Neural cell (in vitro differentiated cells): ENCODE data around the gene STK38L. TPM values are rescaled to one million over a fixed set of nuclear protein-coding genes. Genes with fewer than 3 reads are reported as not detected.

Experiments used
- H2AFZ ChIP-seq: fragments of 200-600, 300-800 bp; sonication (generic), shearing (Covaris generic); 2 replicates; pipeline ENCODE4 v1.6.0; 2014; ENCODE audit warnings: low read depth, mild to moderate bottlenecking, antibody characterized with exemption, low read length, moderate library complexity
- H3F3A ChIP-seq: fragments of 200-600 bp; shearing (Covaris generic); 2 replicates; pipeline ENCODE4 v1.6.1; 2016; ENCODE audit warnings: mild to moderate bottlenecking, moderate library complexity, mixed read lengths, antibody characterized with exemption, low read length; ENCODE audit not compliant: insufficient read depth, poor library complexity, severe bottlenecking
- H3K27ac ChIP-seq: fragments of 200-600, 300-800 bp; sonication (generic), shearing (Covaris generic); 2 replicates; pipeline ENCODE4 v1.5.1; 2014; ENCODE audit warnings: mild to moderate bottlenecking, low read length, moderate library complexity
- H3K27me3 ChIP-seq: fragments of 300-800, 200-600 bp; sonication (generic), shearing (Covaris generic); 2 replicates; pipeline ENCODE4 v1.6.0; 2014; ENCODE audit warnings: mild to moderate bottlenecking, low read depth, low read length, moderate library complexity; ENCODE audit not compliant: insufficient read depth
- H3K36me3 ChIP-seq: fragments of 300-800, 200-600 bp; sonication (generic), shearing (Covaris generic); 2 replicates; pipeline ENCODE4 v1.5.1; 2014; ENCODE audit warnings: mild to moderate bottlenecking, antibody characterized with exemption, low read length, moderate library complexity; ENCODE audit not compliant: insufficient read depth
- H3K4me2 ChIP-seq: fragments of 300-800, 200-600 bp; sonication (generic), shearing (Covaris generic); 2 replicates; pipeline ENCODE4 v1.6.0; 2014; ENCODE audit warnings: mild to moderate bottlenecking, low read length
- H3K4me3 ChIP-seq: fragments of 300-800, 200-600 bp; sonication (generic), shearing (Covaris generic); 2 replicates; pipeline ENCODE4 v1.5.1; 2014; ENCODE audit warnings: mild to moderate bottlenecking, low read length, moderate library complexity
- H3K79me2 ChIP-seq: fragments of 200-600 bp; shearing (Covaris generic); replicated peaks from 2 replicates; pipeline ENCODE4 v1.6.0; 2014; ENCODE audit warnings: mild to moderate bottlenecking, low read length, moderate library complexity; ENCODE audit not compliant: insufficient read depth
- H3K9ac ChIP-seq: fragments of 300-800, 200-600 bp; sonication (generic), shearing (Covaris generic); 2 replicates; pipeline ENCODE4 v1.6.1; 2016; ENCODE audit warnings: mild to moderate bottlenecking, low read length, mixed read lengths
- H3K9me2 ChIP-seq: fragments of 200-600 bp; shearing (Covaris generic); 2 replicates; pipeline ENCODE4 v1.6.1; 2016; ENCODE audit warnings: mild to moderate bottlenecking, low read length, mixed read lengths; ENCODE audit not compliant: insufficient read depth
- H3K9me3 ChIP-seq: fragments of 200-600, 300-800 bp; sonication (generic), shearing (Covaris generic); 2 replicates; pipeline ENCODE4 v1.6.1; 2016; ENCODE audit warnings: mild to moderate bottlenecking, mixed run types, low read length, moderate library complexity, mixed read lengths
- H4K20me1 ChIP-seq: fragments of 200-600 bp; shearing (Covaris generic); 2 replicates; pipeline ENCODE4 v1.6.1; 2016; ENCODE audit warnings: mild to moderate bottlenecking, mixed run types; ENCODE audit not compliant: insufficient read depth
- EP300 ChIP-seq: fragments of 450-650 bp; conservative IDR thresholded peaks from 2 replicates; pipeline ENCODE4 v1.6.1; 2014; ENCODE audit warnings: antibody characterized with exemption, mild to moderate bottlenecking, moderate library complexity; ENCODE audit not compliant: poor library complexity, severe bottlenecking
- EZH2 ChIP-seq: fragments of 200-600, 300-800 bp; shearing (Covaris generic), sonication (generic); IDR thresholded peaks from 2 replicates; pipeline ENCODE4 v1.6.1; 2014; ENCODE audit warnings: antibody characterized with exemption, low read length, borderline replicate concordance, mild to moderate bottlenecking; ENCODE audit not compliant: insufficient read depth, poor library complexity, severe bottlenecking
- MXI1 ChIP-seq: fragments of 450-650 bp; conservative IDR thresholded peaks from 2 replicates; pipeline ENCODE4 v1.6.1; 2014; ENCODE audit warnings: antibody characterized with exemption, mild to moderate bottlenecking; ENCODE audit not compliant: poor library complexity, severe bottlenecking
- POLR2AphosphoS5 ChIP-seq: IDR thresholded peaks from 2 replicates; pipeline ENCODE4 v1.6.1; 2012
- RAD21 ChIP-seq: fragments of 450-650 bp; conservative IDR thresholded peaks from 2 replicates; pipeline ENCODE4 v1.6.1; 2014; ENCODE audit warnings: antibody characterized with exemption, mild to moderate bottlenecking, moderate library complexity
- REST ChIP-seq: IDR thresholded peaks from 2 replicates; pipeline ENCODE4 v1.6.1; 2012; ENCODE audit warnings: borderline replicate concordance
- SMC3 ChIP-seq: fragments of 450-650 bp; conservative IDR thresholded peaks from 2 replicates; pipeline ENCODE4 v1.6.1; 2014; ENCODE audit warnings: antibody characterized with exemption, mild to moderate bottlenecking, moderate library complexity; ENCODE audit not compliant: poor library complexity
- TAF1 ChIP-seq: IDR thresholded peaks from 2 replicates; pipeline ENCODE4 v1.6.1; 2012; ENCODE audit warnings: low read depth
- polyA plus RNA-seq: library from polyadenylated mRNA; depleted of rRNA; stranded (reverse); fragments of >200 nt; gene quantifications from 2 replicates; pipeline ENCODE4 v1.2.3, GENCODE V29; 2014
- TF ChIP-seq, protein P1 (sequence below): fragments of 450-650 bp; IDR thresholded peaks from 2 replicates; pipeline ENCODE4 v1.5.1; 2014; ENCODE audit warnings: antibody characterized with exemption, mild to moderate bottlenecking, moderate library complexity; ENCODE audit not compliant: poor library complexity, severe bottlenecking

Gene STK38L
- polyA plus RNA-seq, 1 donor from 2014 or later: 31.5 TPM

GRCh38 chr12:27255806-27256205 lies 11.7 kb downstream of the STK38L start:
- H3K4me3 ChIP-seq: no peak overlapping the region
- no peaks in the 10 kb centered on the region for H3K27me3 ChIP-seq
- no peaks in the 10 kb centered on the region for H3K9me3 ChIP-seq
- H3K9ac ChIP-seq: no peak overlapping the region
- no peak overlapping the region for H3K4me2 ChIP-seq
- H2AFZ ChIP-seq: no peak overlapping the region
- no peak overlapping the region for H3K27ac ChIP-seq
- TF ChIP-seq POLR2AphosphoS5 (no peak), EP300 (no peak), SMC3 (no peak), MXI1 (no peak), TAF1 (no peak), EZH2 (no peak)
- TF ChIP-seq, protein P1, sequence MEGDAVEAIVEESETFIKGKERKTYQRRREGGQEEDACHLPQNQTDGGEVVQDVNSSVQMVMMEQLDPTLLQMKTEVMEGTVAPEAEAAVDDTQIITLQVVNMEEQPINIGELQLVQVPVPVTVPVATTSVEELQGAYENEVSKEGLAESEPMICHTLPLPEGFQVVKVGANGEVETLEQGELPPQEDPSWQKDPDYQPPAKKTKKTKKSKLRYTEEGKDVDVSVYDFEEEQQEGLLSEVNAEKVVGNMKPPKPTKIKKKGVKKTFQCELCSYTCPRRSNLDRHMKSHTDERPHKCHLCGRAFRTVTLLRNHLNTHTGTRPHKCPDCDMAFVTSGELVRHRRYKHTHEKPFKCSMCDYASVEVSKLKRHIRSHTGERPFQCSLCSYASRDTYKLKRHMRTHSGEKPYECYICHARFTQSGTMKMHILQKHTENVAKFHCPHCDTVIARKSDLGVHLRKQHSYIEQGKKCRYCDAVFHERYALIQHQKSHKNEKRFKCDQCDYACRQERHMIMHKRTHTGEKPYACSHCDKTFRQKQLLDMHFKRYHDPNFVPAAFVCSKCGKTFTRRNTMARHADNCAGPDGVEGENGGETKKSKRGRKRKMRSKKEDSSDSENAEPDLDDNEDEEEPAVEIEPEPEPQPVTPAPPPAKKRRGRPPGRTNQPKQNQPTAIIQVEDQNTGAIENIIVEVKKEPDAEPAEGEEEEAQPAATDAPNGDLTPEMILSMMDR: no peak
- H3K36me3 ChIP-seq: no peaks in the 10 kb centered on the region
- H3K9me2 ChIP-seq: no peaks in the 10 kb centered on the region
- H4K20me1 ChIP-seq: no peaks in the 10 kb centered on the region
- no peaks in the 10 kb centered on the region for H3F3A ChIP-seq
- H3K79me2 ChIP-seq: peaks cover 20% of the 10 kb centered on the region

DNA sequence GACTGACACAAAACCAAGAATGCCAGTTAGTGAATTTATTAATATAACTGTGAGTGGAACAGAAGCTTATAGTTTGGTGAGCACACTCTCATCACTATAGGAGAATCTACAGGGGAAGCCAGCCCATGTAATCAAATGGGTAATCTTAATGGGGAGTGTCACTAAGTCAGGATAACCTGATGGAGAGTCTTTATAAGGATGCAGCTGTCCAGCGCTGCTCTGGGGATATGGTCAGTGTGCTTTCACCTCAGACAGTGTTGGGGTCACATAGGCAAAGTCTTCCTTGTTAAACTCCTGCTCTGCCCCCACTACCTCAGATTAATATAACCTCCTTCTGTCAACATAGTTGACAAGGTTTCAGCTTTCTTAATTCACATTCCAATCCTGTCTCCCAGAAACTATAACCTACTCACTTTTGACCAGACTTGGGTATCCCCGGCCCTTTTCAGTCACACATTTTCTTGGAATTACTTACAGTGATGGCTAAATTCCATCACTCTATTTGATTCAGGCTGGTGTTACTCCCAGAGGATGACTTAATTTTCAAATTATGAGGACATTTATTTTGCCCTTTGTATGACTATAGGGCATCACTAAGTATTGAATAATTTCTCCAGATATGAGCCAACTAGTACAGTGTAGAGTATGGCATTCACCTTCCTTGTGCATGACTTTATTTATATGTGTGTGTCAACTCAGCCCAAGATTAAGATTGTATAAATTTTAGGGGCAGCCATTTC lies 13.2 kb downstream of the STK38L start:
- H3K36me3 ChIP-seq: no peaks in the 10 kb centered on the region
- no peaks in the 10 kb centered on the region for H4K20me1 ChIP-seq
- TF ChIP-seq, protein P1: no peak
- TF ChIP-seq SMC3 (no peak), RAD21 (no peak), EZH2 (no peak), REST (no peak), TAF1 (no peak), EP300 (no peak), POLR2AphosphoS5 (no peak), MXI1 (no peak)
- no peak overlapping the region for H3K27ac ChIP-seq
- no peaks in the 10 kb centered on the region for H3K9me2 ChIP-seq
- H3K4me2 ChIP-seq: no peak overlapping the region
- no peak overlapping the region for H2AFZ ChIP-seq
- no peak overlapping the region for H3K4me3 ChIP-seq
- no peaks in the 10 kb centered on the region for H3K9me3 ChIP-seq
- H3F3A ChIP-seq: no peaks in the 10 kb centered on the region
- H3K27me3 ChIP-seq: no peaks in the 10 kb centered on the region
- H3K9ac ChIP-seq: no peak overlapping the region
- peaks cover 20% of the 10 kb centered on the region for H3K79me2 ChIP-seq
